ENCODE measurements around the gene BCL7A.

- TF ChIP-seq CTCF (IDR thresholded peaks at IDR 0.05; ENCODE audit: low read length) (no peak), EZH2 (IDR thresholded peaks at IDR 0.05; ENCODE audit: borderline replicate concordance, low read length) (no peak)
Observed at GRCh38 chr12:122067966-122068365, 46.3 kb downstream of the BCL7A start.

All from OCI-LY1 (cell line).